Occipital lobe (tissue), 2 donors: ENCODE results near the gene SEC31B. TPM values are rescaled to one million over a fixed set of nuclear protein-coding genes. Genes with fewer than 3 reads are reported as not detected.

Experiments used
- DNase-seq: peaks from one replicate; lab custom pipeline; 2025; lab: John Stamatoyannopoulos, UW
- total RNA-seq: library from RNA; depleted of rRNA; stranded (reverse); fragments of >200 nt; gene quantifications from one replicate; pipeline ENCODE4 v1.2.3, GENCODE V29; 2014

Gene SEC31B
- total RNA-seq, 1 donor from 2014 or later, result 3.7 TPM

DNA sequence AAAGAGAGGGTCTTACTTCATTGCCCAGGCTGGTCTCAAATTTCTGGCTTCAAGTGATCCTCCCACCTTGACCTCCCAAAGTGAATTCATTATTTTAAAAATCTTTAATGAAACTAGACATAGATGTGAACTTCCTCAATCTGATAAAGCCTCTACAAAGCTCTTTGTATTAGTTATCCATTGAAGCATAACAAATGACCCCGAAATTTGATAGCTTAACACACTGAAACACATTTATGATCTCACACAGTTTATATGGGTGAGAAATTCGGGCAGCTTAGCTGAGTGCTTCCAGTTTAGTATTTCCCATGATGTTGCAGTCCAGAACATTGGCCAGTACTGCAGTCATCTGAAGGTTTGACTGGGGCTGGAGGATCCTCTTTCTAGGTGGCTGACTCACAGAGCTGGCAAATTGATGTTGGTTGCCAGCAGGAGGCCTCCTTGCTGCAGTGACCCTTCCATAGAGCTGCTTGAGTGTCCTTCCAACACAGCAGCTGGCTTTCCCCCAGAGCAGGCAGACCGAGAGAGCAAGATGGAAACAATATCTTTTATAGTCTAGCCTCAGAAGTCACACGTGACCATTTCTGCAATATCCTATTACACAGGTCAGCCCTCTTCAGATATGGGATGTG, 73.4 kb downstream of the SEC31B start:
- DNase-seq, result no peak

DNA sequence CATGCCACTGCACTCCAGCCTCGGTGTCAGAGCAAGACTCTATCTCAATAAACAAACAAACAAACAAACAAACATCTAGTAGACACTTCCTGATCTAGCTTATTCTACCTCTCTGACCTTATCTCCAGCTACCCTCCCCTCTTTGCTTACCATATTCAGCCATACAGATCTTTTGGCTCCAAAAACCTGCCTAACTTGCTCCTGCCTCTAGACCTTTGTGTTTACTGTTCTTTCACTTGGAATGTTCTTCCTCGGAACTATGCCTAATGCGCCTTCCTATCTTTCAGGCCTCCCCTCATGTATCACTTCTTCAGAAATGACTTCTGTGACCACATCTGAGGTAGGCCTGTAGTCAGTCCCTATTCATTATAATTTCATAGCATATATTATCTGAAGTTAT, 77.1 kb downstream of the SEC31B start:
- no peak for DNase-seq

DNA sequence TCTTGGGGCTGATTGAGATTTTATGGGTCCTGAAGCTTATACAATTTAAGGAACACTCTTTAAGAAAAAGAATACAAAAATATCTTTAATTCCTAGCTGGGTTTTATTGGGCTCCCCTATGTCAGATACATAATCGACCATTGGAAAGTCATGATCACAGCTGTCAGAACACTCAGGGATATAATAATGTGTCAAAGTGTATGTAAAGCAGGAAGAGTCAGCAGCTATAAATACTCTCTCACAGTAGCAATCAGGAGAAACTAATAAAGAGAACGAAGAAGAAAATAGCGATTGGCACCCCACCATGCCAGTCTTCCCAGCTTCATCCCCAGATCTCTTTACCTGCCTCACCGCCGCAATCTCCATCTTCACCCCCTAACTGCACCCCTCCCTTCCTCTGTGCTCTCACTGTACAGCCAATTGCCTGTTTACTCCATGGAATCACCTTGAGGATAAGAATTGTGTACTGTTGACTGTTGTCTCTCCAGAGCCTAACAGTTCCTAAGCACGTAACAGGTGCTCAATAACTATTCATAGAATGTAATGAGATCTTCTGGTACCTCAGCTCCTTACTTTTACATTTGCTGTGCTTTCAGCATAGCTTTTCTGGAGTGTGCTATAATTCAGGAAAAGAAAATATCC, 80.9 kb downstream of the SEC31B start:
- DNase-seq, result no peak

Other genes with a start within 250 kb of the SEC31B start
- 44.0 TPM for gene BLOC1S2, start 233.2 kb downstream of the SEC31B start, total RNA-seq
- 0.62 TPM for gene PKD2L1, start 189.6 kb downstream of the SEC31B start, total RNA-seq
- gene SCD, start 172.6 kb downstream of the SEC31B start, total RNA-seq, result 123 TPM
- gene WNT8B, start 56.9 kb downstream of the SEC31B start, total RNA-seq, result not detected
- gene NDUFB8, start 10.0 kb upstream of the SEC31B start, total RNA-seq, result 102 TPM
- gene HIF1AN, start 16.1 kb upstream of the SEC31B start, total RNA-seq, result 14.0 TPM
- not detected for gene PAX2, start 225.7 kb upstream of the SEC31B start, total RNA-seq